Tibial nerve (tissue), 4 donors: ENCODE data around the gene CLASP1.

ENCODE experiments used
- CTCF ChIP-seq, 5 experiments: fragments of 200-600 bp in 3 of 5; fragments of 450-650 bp in 2 of 5; sonication (generic) in 3 of 5; IDR thresholded peaks; one replicate each; pipeline ENCODE4 v1.5.1; 2016 to 2019; ENCODE audit warnings: antibody characterized with exemption in 5 of 5, mild to moderate bottlenecking in 3 of 5, moderate library complexity in 2 of 5
- EP300 ChIP-seq, 2 donors: sonication (generic); formaldehyde crosslinking; IDR thresholded peaks; one replicate each; pipeline ENCODE4 v1.6.1; 2017; ENCODE audit warnings: antibody characterized with exemption in 2 of 2, mild to moderate bottlenecking in 1 of 2

- TF ChIP-seq EP300 (IDR thresholded peaks at IDR 0.05) (no peak), CTCF (IDR thresholded peaks at IDR 0.05) (no peak)
Measured at GRCh38 chr2:121303531-121304263, 345.6 kb downstream of the CLASP1 start.
